ENCODE measurements around the gene ATP2C2. TPM values are rescaled to one million over a fixed set of nuclear protein-coding genes. Genes with fewer than 3 reads are reported as not detected.
A peak's percentile ranks its signal among the peaks of the same experiment; 100 is the strongest.

The ATP2C2 gene
- total and polyA plus RNA-seq, 2 experiments from 2014 or later = 0.53 TPM; not detected in 1

- Histone ChIP-seq H3K36me3 (no peaks in the 10 kb centered on the region), H3K27me3 (no peaks in the 10 kb centered on the region), H3K4me1 (ENCODE audit: low read depth) (peaks cover 9% of the 10 kb centered on the region), H3K4me3 (no peak overlapping the region), H3K9me3 (ENCODE audit: low read depth) (no peaks in the 10 kb centered on the region), H3K27ac (no peak overlapping the region)
- DNase-seq (ENCODE audit: low read depth in 1 of 2, low spot score in 1 of 2) = peak; percentile 79 to 93
- TF ChIP-seq, protein P1, sequence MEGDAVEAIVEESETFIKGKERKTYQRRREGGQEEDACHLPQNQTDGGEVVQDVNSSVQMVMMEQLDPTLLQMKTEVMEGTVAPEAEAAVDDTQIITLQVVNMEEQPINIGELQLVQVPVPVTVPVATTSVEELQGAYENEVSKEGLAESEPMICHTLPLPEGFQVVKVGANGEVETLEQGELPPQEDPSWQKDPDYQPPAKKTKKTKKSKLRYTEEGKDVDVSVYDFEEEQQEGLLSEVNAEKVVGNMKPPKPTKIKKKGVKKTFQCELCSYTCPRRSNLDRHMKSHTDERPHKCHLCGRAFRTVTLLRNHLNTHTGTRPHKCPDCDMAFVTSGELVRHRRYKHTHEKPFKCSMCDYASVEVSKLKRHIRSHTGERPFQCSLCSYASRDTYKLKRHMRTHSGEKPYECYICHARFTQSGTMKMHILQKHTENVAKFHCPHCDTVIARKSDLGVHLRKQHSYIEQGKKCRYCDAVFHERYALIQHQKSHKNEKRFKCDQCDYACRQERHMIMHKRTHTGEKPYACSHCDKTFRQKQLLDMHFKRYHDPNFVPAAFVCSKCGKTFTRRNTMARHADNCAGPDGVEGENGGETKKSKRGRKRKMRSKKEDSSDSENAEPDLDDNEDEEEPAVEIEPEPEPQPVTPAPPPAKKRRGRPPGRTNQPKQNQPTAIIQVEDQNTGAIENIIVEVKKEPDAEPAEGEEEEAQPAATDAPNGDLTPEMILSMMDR (IDR thresholded peaks at IDR 0.05; ENCODE audit: low read depth, low read length) = peak; percentile 91
Observed at GRCh38 chr16:84511180-84511800, 143.0 kb downstream of the ATP2C2 start.

- H3K4me1 ChIP-seq (ENCODE audit: low read depth) = peaks cover 9% of the 10 kb centered on the region
- DNase-seq (ENCODE audit: low read depth in 1 of 2, low spot score in 1 of 2) = no peak
- no peaks in the 10 kb centered on the region for H3K27me3 ChIP-seq
- H3K36me3 ChIP-seq = no peaks in the 10 kb centered on the region
- no peak overlapping the region for H3K4me3 ChIP-seq
- H3K27ac ChIP-seq = no peak overlapping the region
- H3K9me3 ChIP-seq (ENCODE audit: low read depth) = no peaks in the 10 kb centered on the region
- TF ChIP-seq, protein P1 (IDR thresholded peaks at IDR 0.05; ENCODE audit: low read depth, low read length) = no peak
Observed at GRCh38 chr16:84511831-84512230, 143.5 kb downstream of the ATP2C2 start.

DNA sequence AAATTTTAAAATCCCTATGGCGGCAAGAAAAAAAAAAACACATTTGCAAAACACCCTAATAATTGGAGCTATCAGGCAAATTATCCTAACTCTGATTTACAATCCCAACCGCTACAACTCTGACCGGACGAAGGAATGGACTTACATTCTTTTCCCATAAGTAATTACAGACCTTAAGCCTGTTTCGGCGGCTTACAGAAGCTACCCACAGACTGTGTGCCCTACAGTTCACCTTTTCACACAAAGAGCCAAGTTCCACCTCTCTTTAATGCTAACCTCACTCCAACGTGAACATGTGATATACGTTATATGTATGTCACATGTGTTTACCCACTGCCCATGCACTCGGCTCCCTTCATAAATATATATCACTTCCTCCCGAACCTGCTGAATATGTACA, 144.8 kb downstream of the ATP2C2 start:
- H3K27me3 ChIP-seq = no peaks in the 10 kb centered on the region
- peaks cover 9% of the 10 kb centered on the region for H3K4me1 ChIP-seq (ENCODE audit: low read depth)
- TF ChIP-seq, protein P1 (IDR thresholded peaks at IDR 0.05; ENCODE audit: low read depth, low read length) = no peak
- no peak overlapping the region for H3K27ac ChIP-seq
- peak in 1 of 2 donors; percentile 10 for DNase-seq (ENCODE audit: low read depth in 1 of 2, low spot score in 1 of 2)
- H3K9me3 ChIP-seq (ENCODE audit: low read depth) = no peaks in the 10 kb centered on the region
- H3K36me3 ChIP-seq = no peaks in the 10 kb centered on the region
- H3K4me3 ChIP-seq = no peak overlapping the region

- H3K27ac ChIP-seq = no peak overlapping the region
- peaks cover 9% of the 10 kb centered on the region for H3K4me1 ChIP-seq (ENCODE audit: low read depth)
- H3K4me3 ChIP-seq = no peak overlapping the region
- no peaks in the 10 kb centered on the region for H3K36me3 ChIP-seq
- H3K27me3 ChIP-seq = no peaks in the 10 kb centered on the region
- H3K9me3 ChIP-seq (ENCODE audit: low read depth) = no peaks in the 10 kb centered on the region
- no peak for DNase-seq (ENCODE audit: low read depth in 1 of 2, low spot score in 1 of 2)
- TF ChIP-seq, protein P1 (IDR thresholded peaks at IDR 0.05; ENCODE audit: low read depth, low read length) = no peak
Observed at GRCh38 chr16:84513666-84514065, 145.3 kb downstream of the ATP2C2 start.

Other genes with a start within 250 kb of the ATP2C2 start
- 51.7 and 58.9 TPM in 2 replicates for gene HSDL1, start 223.4 kb upstream of the ATP2C2 start, total RNA-seq
- 60.0 and 78.1 TPM in 2 replicates for gene HSDL1, start 223.4 kb upstream of the ATP2C2 start, polyA plus RNA-seq
- gene DNAAF1, start 223.2 kb upstream of the ATP2C2 start, total RNA-seq = 0.51 and 1.3 TPM in 2 replicates
- gene DNAAF1, start 223.2 kb upstream of the ATP2C2 start, polyA plus RNA-seq = 0.82 and 1.1 TPM in 2 replicates
- gene TAF1C, start 181.5 kb upstream of the ATP2C2 start, total RNA-seq = 37.2 and 73.4 TPM in 2 replicates
- gene TAF1C, start 181.5 kb upstream of the ATP2C2 start, polyA plus RNA-seq = 54.8 and 62.7 TPM in 2 replicates
- gene ADAD2, start 177.4 kb upstream of the ATP2C2 start, total RNA-seq = 0.04 TPM in 1 of 2 replicates, not detected in the other
- gene ADAD2, start 177.4 kb upstream of the ATP2C2 start, polyA plus RNA-seq = not detected in 2 replicates
- gene KCNG4, start 128.5 kb upstream of the ATP2C2 start, total RNA-seq = not detected in 2 replicates
- not detected in 2 replicates for gene KCNG4, start 128.5 kb upstream of the ATP2C2 start, polyA plus RNA-seq
- 18.5 and 18.9 TPM in 2 replicates for gene WFDC1, start 73.7 kb upstream of the ATP2C2 start, total RNA-seq
- 20.1 and 22.2 TPM in 2 replicates for gene WFDC1, start 73.7 kb upstream of the ATP2C2 start, polyA plus RNA-seq
- 16.3 and 28.7 TPM in 2 replicates for gene MEAK7, start 136.1 kb downstream of the ATP2C2 start, total RNA-seq
- 26.6 and 33.4 TPM in 2 replicates for gene MEAK7, start 136.1 kb downstream of the ATP2C2 start, polyA plus RNA-seq
- gene COTL1, start 249.5 kb downstream of the ATP2C2 start, total RNA-seq = 32.3 and 37.2 TPM in 2 replicates
- gene COTL1, start 249.5 kb downstream of the ATP2C2 start, polyA plus RNA-seq = 70.2 and 83.5 TPM in 2 replicates